Panc1 (cell line): Measurements from ENCODE around the gene FOXK1. TPM values are rescaled to one million over a fixed set of nuclear protein-coding genes. Genes with fewer than 3 reads are reported as not detected.

ENCODE experiments used
- ATAC-seq: fragments of 200-7000 bp; cut with Tn5 transposase; 2 replicates; pipeline ENCODE4 v1.9.1; 2020; ENCODE audit warnings: mild to moderate bottlenecking, moderate library complexity
- BruUV-seq: library from RNA; stranded (reverse); fragments of 400-500 nt; replicated peaks from 2 replicates; lab custom pipeline; 2021; lab: Mats Ljungman, UMichigan
- CTCF ChIA-PET: fragments of 300-600 bp; sonication (Branson Sonifier 250); formaldehyde crosslinking; loops from one replicate; lab custom pipeline; 2022; ENCODE audit warnings: antibody characterized with exemption; lab: Charles Lee
- POLR2A ChIA-PET: fragments of 300-600 bp; sonication (Branson Sonifier 250); formaldehyde crosslinking; loops from one replicate; lab custom pipeline; 2022; ENCODE audit warnings: antibody characterized with exemption; lab: Charles Lee
- DNase-seq: peaks from one replicate; pipeline ENCODE4 v3.0.0-alpha.2; 2010; ENCODE audit warnings: low read depth, low spot score
- H3K27ac ChIP-seq: 2 replicates; pipeline ENCODE4 v1.5.1; 2011; ENCODE audit warnings: mild to moderate bottlenecking, low read length, inconsistent platforms
- H3K27me3 ChIP-seq: fragments of 200-500 bp; sonication (Bioruptor generic); 2 replicates; pipeline ENCODE4 v1.6.0; 2014; ENCODE audit warnings: low read length, inconsistent platforms; ENCODE audit not compliant: control insufficient read depth, insufficient read depth
- H3K36me3 ChIP-seq: fragments of 200-500 bp; sonication (Bioruptor generic); 2 replicates; pipeline ENCODE4 v1.5.1; 2014; ENCODE audit warnings: inconsistent platforms, mild to moderate bottlenecking, low read length, moderate library complexity; ENCODE audit not compliant: control insufficient read depth, insufficient read depth
- H3K4me1 ChIP-seq: 2 replicates; pipeline ENCODE4 v1.5.1; 2011; ENCODE audit warnings: inconsistent platforms, mild to moderate bottlenecking, low read length, moderate library complexity; ENCODE audit not compliant: control insufficient read depth, insufficient read depth
- H3K4me3 ChIP-seq, 2 experiments: 2 replicates each; pipeline ENCODE4 v1.5.1; 2011 to 2012; ENCODE audit warnings: low read depth in 2 of 2, low read length in 2 of 2, mild to moderate bottlenecking in 2 of 2, inconsistent platforms in 1 of 2, moderate library complexity in 1 of 2
- H3K9me3 ChIP-seq: fragments of 200-500 bp; sonication (Bioruptor generic); 2 replicates; pipeline ENCODE4 v1.5.1; 2014; ENCODE audit warnings: low read depth, mild to moderate bottlenecking, inconsistent platforms, low read length, moderate library complexity; ENCODE audit not compliant: control insufficient read depth, insufficient read depth
- CTCF ChIP-seq: fragments of 450-650 bp; IDR thresholded peaks from 2 replicates; pipeline ENCODE4 v1.5.1; 2017; ENCODE audit warnings: mild to moderate bottlenecking
- POLR2AphosphoS5 ChIP-seq: IDR thresholded peaks from 2 replicates; pipeline ENCODE4 v1.6.1; 2012; ENCODE audit warnings: mild to moderate bottlenecking, low read depth, low read length, moderate library complexity
- REST ChIP-seq, 2 experiments: IDR thresholded peaks; 2 replicates each; pipeline ENCODE4 v1.6.1; 2011 to 2012; ENCODE audit warnings: low read depth in 2 of 2, control low read depth in 1 of 2, low read length in 1 of 2, mild to moderate bottlenecking in 1 of 2, moderate library complexity in 1 of 2; ENCODE audit not compliant: insufficient read depth in 1 of 2
- SIN3A ChIP-seq: IDR thresholded peaks from 2 replicates; pipeline ENCODE4 v1.6.1; 2012; ENCODE audit warnings: low read depth, mild to moderate bottlenecking, low read length, moderate library complexity, borderline replicate concordance; ENCODE audit not compliant: insufficient read depth
- TCF7L2 ChIP-seq: IDR thresholded peaks from 2 replicates; pipeline ENCODE4 v1.6.1; 2011; ENCODE audit warnings: mild to moderate bottlenecking, low read depth, low read length, inconsistent platforms
- in situ Hi-C: cut with HindIII; loops from 2 replicates; pipeline ENCODE4 v1.10.0; 2016; ENCODE audit warnings: low sequenced_read_pairs, low pct_unique_long_range_greater_than_20kb
- intact Hi-C: fragments of 100-400 bp; cut with micrococcal nuclease; formaldehyde crosslinking; loops from one replicate; pipeline ENCODE4 v1.10.0; 2022; ENCODE audit not compliant: unreplicated experiment
- total RNA-seq: library from RNA; stranded (reverse); gene quantifications from one replicate; pipeline ENCODE4 v1.2.1, GENCODE V29; 2021; ENCODE audit not compliant: unreplicated experiment

FOXK1 gene
- total RNA-seq, 1 experiment from 2014 or later, result 72.7 TPM

- BruUV-seq, result TSS peak; percentile 18
- intact Hi-C loops, result no loop called here
- Histone ChIP-seq H3K27ac (0 out of 2 replicates have a peak overlapping the region, but pooled peaks have one; percentile 7), H3K4me3 (no peak overlapping the region), H3K4me1 (peaks cover 11% of the 10 kb centered on the region), H3K36me3 (no peaks in the 10 kb centered on the region), H3K9me3 (no peaks in the 10 kb centered on the region), H3K27me3 (no peaks in the 10 kb centered on the region)
- DNase-seq (peak; percentile 60), ATAC-seq (peak; percentile 63)
- in situ Hi-C loops, result no loop called here
- TF ChIP-seq SIN3A, result no peak
- no peak for TF ChIP-seq REST (IDR thresholded peaks at IDR 0.05; ENCODE audit: insufficient read depth in 1 of 2, low read depth in 2 of 2, low read length in 1 of 2)
- ChIA-PET POLR2A (interaction anchor here (0.5 to 0.6 kb wide), 2 partner anchors 21 to 1612 kb away, joined by 4 to 10 read pairs; no protein-coding TSS in a partner anchor), CTCF (interaction anchor here (0.6 kb wide), 1 partner anchor 80 kb away, joined by 8 read pairs; no protein-coding TSS in a partner anchor)
Observed at GRCh38 chr7:4712281-4713182, 30.4 kb downstream of the FOXK1 start.

GRCh38 chr7:4713183-4713784 is 31.2 kb downstream of the FOXK1 start:
- intact Hi-C loops (no loop called here), in situ Hi-C loops (no loop called here)
- TF ChIP-seq SIN3A (no peak), REST (IDR thresholded peaks at IDR 0.05; ENCODE audit: insufficient read depth in 1 of 2, low read depth in 2 of 2, low read length in 1 of 2) (no peak), POLR2AphosphoS5 (no peak), TCF7L2 (no peak), CTCF (no peak)
- no peaks in the 10 kb centered on the region for H3K36me3 ChIP-seq
- POLR2A ChIA-PET, result interaction anchor here (0.6 kb wide), 1 partner anchor 20 kb away, joined by 4 read pairs; no protein-coding TSS in a partner anchor
- H3K9me3 ChIP-seq, result no peaks in the 10 kb centered on the region
- DNase-seq (no peak), ATAC-seq (no peak)
- H3K4me3 ChIP-seq, result no peak overlapping the region
- CTCF ChIA-PET, result no interaction called here
- H3K27ac ChIP-seq, result no peak overlapping the region
- no peaks in the 10 kb centered on the region for H3K27me3 ChIP-seq
- BruUV-seq, result no TSS peak
- peaks cover 11% of the 10 kb centered on the region for H3K4me1 ChIP-seq
